Activated naive CD8-positive, alpha-beta T cell treated with anti-CD3 and anti-CD28 coated beads, Interleukin-2, amount 10 ng/mL, durations not matched to agents 7 days and 5 days (primary cell): ENCODE data around the gene PPM1E. TPM values are rescaled to one million over a fixed set of nuclear protein-coding genes. Genes with fewer than 3 reads are reported as not detected.
"Not testable (repeated sequence)": the region's sequence is repeated elsewhere in the genome, so short reads cannot be mapped to it uniquely, and the experiment has no call there.

ENCODE experiments used
- ATAC-seq: fragments of 150-1000 bp; cut with Tn5 transposase; one replicate; pipeline ENCODE4 v1.10.0; 2021; ENCODE audit warnings: low read depth, moderate library complexity
- POLR2A ChIA-PET: fragments of 350-600 bp; sonication (Branson Sonifier 250); formaldehyde crosslinking; loops from one replicate; lab custom pipeline; 2021; ENCODE audit warnings: antibody characterized with exemption; lab: Charles Lee
- DNase-seq: peaks from one replicate; pipeline ENCODE4 v3.0.0; 2021
- H3K27ac Mint-ChIP-seq: one replicate; pipeline ENCODE4 v1.8.0; 2022; ENCODE audit warnings: mild to moderate bottlenecking, mixed read lengths
- H3K27me3 Mint-ChIP-seq: one replicate; pipeline ENCODE4 v1.8.0; 2022; ENCODE audit warnings: mild to moderate bottlenecking, moderate library complexity, mixed read lengths
- H3K36me3 Mint-ChIP-seq: one replicate; pipeline ENCODE4 v1.8.0; 2021; ENCODE audit warnings: mild to moderate bottlenecking, mixed read lengths
- H3K4me1 Mint-ChIP-seq: one replicate; pipeline ENCODE4 v1.8.0; 2021; ENCODE audit warnings: mixed read lengths
- H3K4me3 Mint-ChIP-seq: one replicate; pipeline ENCODE4 v1.8.0; 2022; ENCODE audit warnings: mild to moderate bottlenecking, moderate library complexity, mixed read lengths
- H3K9me3 Mint-ChIP-seq: one replicate; pipeline ENCODE4 v1.8.0; 2021; ENCODE audit warnings: mixed read lengths
- total RNA-seq, 2 experiments: library from RNA; stranded (reverse); gene quantifications; one replicate each; pipeline ENCODE4 v1.2.3, GENCODE V29; 2021

Gene PPM1E
- not detected for total RNA-seq

GRCh38 chr17:58755577-58756245, at the start of gene PPM1E:
PPM1E (plus strand) TSS chr17:58755854.
- Mint-ChIP-seq H3K9me3 (no peaks in the 10 kb centered on the region), H3K36me3 (peaks cover 3% of the 10 kb centered on the region)
- ATAC-seq: peak; percentile 74

GRCh38 chr17:58706351-58707140, 49.1 kb upstream of the PPM1E start:
- Mint-ChIP-seq H3K36me3 (peaks cover 17% of the 10 kb centered on the region), H3K27ac (peak overlapping the region; percentile 63), H3K4me3 (peak overlapping the region; percentile 37), H3K4me1 (peaks cover 13% of the 10 kb centered on the region), H3K9me3 (no peaks in the 10 kb centered on the region), H3K27me3 (no peaks in the 10 kb centered on the region)
- POLR2A ChIA-PET: interaction anchor here (0.6 kb wide), 1 partner anchor 51 kb away, joined by 3 read pairs; no protein-coding TSS in a partner anchor
- no peak for DNase-seq
- ATAC-seq: no peak

More at GRCh38 chr17:58755577-58756245, at the start of gene PPM1E:
- H3K4me3 Mint-ChIP-seq: peak within 1 kb of the TSS; percentile 89
- peaks cover 75% of the 10 kb centered on the region for H3K27me3 Mint-ChIP-seq
- H3K4me1 Mint-ChIP-seq: peaks cover 7% of the 10 kb centered on the region
- no peak within 1 kb of the TSS for H3K27ac Mint-ChIP-seq
- DNase-seq: peak; percentile 73
- POLR2A ChIA-PET: interaction anchor here (0.7 to 1.2 kb wide), 2 partner anchors 124 to 125 kb away, joined by 3 read pairs; no protein-coding TSS in a partner anchor

GRCh38 chr17:58710948-58711552, 44.6 kb upstream of the PPM1E start:
- Mint-ChIP-seq H3K27me3 (no peaks in the 10 kb centered on the region), H3K4me3 (no peak overlapping the region), H3K4me1 (peaks cover 11% of the 10 kb centered on the region), H3K27ac (no peak overlapping the region), H3K9me3 (no peaks in the 10 kb centered on the region), H3K36me3 (peaks cover 20% of the 10 kb centered on the region)
- ATAC-seq: no peak
- POLR2A ChIA-PET: interaction anchor here (1.1 to 1.4 kb wide), 2 partner anchors 79 to 293 kb away, joined by 4 read pairs; no protein-coding TSS in a partner anchor
- DNase-seq: no peak

GRCh38 chr17:58722274-58722673, 33.4 kb upstream of the PPM1E start:
- peaks cover 1% of the 10 kb centered on the region for H3K36me3 Mint-ChIP-seq
- no peak overlapping the region for H3K4me3 Mint-ChIP-seq
- no peaks in the 10 kb centered on the region for H3K9me3 Mint-ChIP-seq
- DNase-seq (no peak), ATAC-seq (no peak)
- no peaks in the 10 kb centered on the region for H3K27me3 Mint-ChIP-seq
- POLR2A ChIA-PET: interaction anchor here (1.5 kb wide), 1 partner anchor 91 kb away, joined by 3 read pairs; no protein-coding TSS in a partner anchor
- no peaks in the 10 kb centered on the region for H3K4me1 Mint-ChIP-seq
- H3K27ac Mint-ChIP-seq: no peak overlapping the region

GRCh38 chr17:58722696-58723095, 33.0 kb upstream of the PPM1E start:
- Mint-ChIP-seq H3K4me3 (no peak overlapping the region), H3K27ac (no peak overlapping the region), H3K4me1 (no peaks in the 10 kb centered on the region), H3K9me3 (no peaks in the 10 kb centered on the region), H3K36me3 (peaks cover 1% of the 10 kb centered on the region), H3K27me3 (no peaks in the 10 kb centered on the region)
- ATAC-seq: no peak
- no peak for DNase-seq
- POLR2A ChIA-PET: interaction anchor here (1.5 kb wide), 1 partner anchor 91 kb away, joined by 3 read pairs; no protein-coding TSS in a partner anchor

GRCh38 chr17:58728798-58729197, 26.9 kb upstream of the PPM1E start:
- Mint-ChIP-seq H3K9me3 (no peaks in the 10 kb centered on the region), H3K4me1 (no peaks in the 10 kb centered on the region), H3K27me3 (no peaks in the 10 kb centered on the region), H3K27ac (no peak overlapping the region), H3K4me3 (no peak overlapping the region), H3K36me3 (peaks cover 7% of the 10 kb centered on the region)
- DNase-seq (no peak), ATAC-seq (no peak)
- POLR2A ChIA-PET: no interaction called here

- Mint-ChIP-seq H3K36me3 (peaks cover 8% of the 10 kb centered on the region), H3K4me1 (no peaks in the 10 kb centered on the region), H3K4me3 (no peak overlapping the region), H3K27me3 (no peaks in the 10 kb centered on the region), H3K9me3 (no peaks in the 10 kb centered on the region), H3K27ac (no peak overlapping the region)
- POLR2A ChIA-PET: no interaction called here
- no peak for DNase-seq
- no peak for ATAC-seq
Measured at GRCh38 chr17:58730937-58731336, 24.7 kb upstream of the PPM1E start.

GRCh38 chr17:58734040-58734439, 21.6 kb upstream of the PPM1E start:
- no peak overlapping the region for H3K4me3 Mint-ChIP-seq
- ATAC-seq (no peak), DNase-seq (no peak)
- POLR2A ChIA-PET: no interaction called here
- H3K9me3 Mint-ChIP-seq: no peaks in the 10 kb centered on the region
- H3K27me3 Mint-ChIP-seq: no peaks in the 10 kb centered on the region
- no peak overlapping the region for H3K27ac Mint-ChIP-seq
- peaks cover 9% of the 10 kb centered on the region for H3K36me3 Mint-ChIP-seq
- H3K4me1 Mint-ChIP-seq: no peaks in the 10 kb centered on the region

GRCh38 chr17:58734811-58735210, 20.8 kb upstream of the PPM1E start:
- Mint-ChIP-seq H3K4me3 (no peak overlapping the region), H3K9me3 (no peaks in the 10 kb centered on the region), H3K36me3 (peaks cover 5% of the 10 kb centered on the region), H3K27ac (no peak overlapping the region), H3K4me1 (no peaks in the 10 kb centered on the region), H3K27me3 (no peaks in the 10 kb centered on the region)
- ATAC-seq (no peak), DNase-seq (no peak)
- POLR2A ChIA-PET: no interaction called here

GRCh38 chr17:58741121-58741625, 14.5 kb upstream of the PPM1E start:
- H3K4me3 Mint-ChIP-seq: no peak overlapping the region

GRCh38 chr17:58747674-58748073, 8.0 kb upstream of the PPM1E start:
- ATAC-seq (no peak), DNase-seq (no peak)
- Mint-ChIP-seq H3K27me3 (peaks cover 10% of the 10 kb centered on the region), H3K9me3 (no peaks in the 10 kb centered on the region), H3K36me3 (no peaks in the 10 kb centered on the region), H3K27ac (no peak overlapping the region), H3K4me1 (no peaks in the 10 kb centered on the region), H3K4me3 (no peak overlapping the region)
- POLR2A ChIA-PET: no interaction called here

More at GRCh38 chr17:58741121-58741625, 14.5 kb upstream of the PPM1E start:
- DNase-seq (no peak), ATAC-seq (no peak)
- Mint-ChIP-seq H3K36me3 (no peaks in the 10 kb centered on the region), H3K9me3 (no peaks in the 10 kb centered on the region), H3K4me1 (no peaks in the 10 kb centered on the region), H3K27me3 (no peaks in the 10 kb centered on the region), H3K27ac (no peak overlapping the region)
- POLR2A ChIA-PET: no interaction called here

- H3K9me3 Mint-ChIP-seq, H3K27ac Mint-ChIP-seq, ATAC-seq, H3K4me3 Mint-ChIP-seq, DNase-seq, H3K36me3 Mint-ChIP-seq, H3K4me1 Mint-ChIP-seq: not testable (repeated sequence)
- POLR2A ChIA-PET: interaction anchor here (0.6 kb wide), 1 partner anchor 14 kb away, joined by 3 read pairs; no protein-coding TSS in a partner anchor
- peaks cover 25% of the 10 kb centered on the region for H3K27me3 Mint-ChIP-seq
Measured at GRCh38 chr17:58749627-58750026, 6.0 kb upstream of the PPM1E start.

- no peaks in the 10 kb centered on the region for H3K9me3 Mint-ChIP-seq
- POLR2A ChIA-PET: no interaction called here
- peaks cover 3% of the 10 kb centered on the region for H3K36me3 Mint-ChIP-seq
- H3K4me3 Mint-ChIP-seq: no peak overlapping the region
- H3K27me3 Mint-ChIP-seq: peaks cover 52% of the 10 kb centered on the region
- H3K4me1 Mint-ChIP-seq: peaks cover 7% of the 10 kb centered on the region
- no peak overlapping the region for H3K27ac Mint-ChIP-seq
- no peak for DNase-seq
- ATAC-seq: no peak
Measured at GRCh38 chr17:58753026-58753425, 2.6 kb upstream of the PPM1E start.
